GM08714 (cell line): ENCODE data around the gene LSR.

Experiments
- H3K4me3 ChIP-seq: fragments of 200-500 bp; sonication (Bioruptor generic); 2 replicates; pipeline ENCODE4 v1.5.1; 2014; ENCODE audit warnings: mild to moderate bottlenecking, low read length, inconsistent platforms
- ZNF274 ChIP-seq: IDR thresholded peaks from 2 replicates; pipeline ENCODE4 v1.6.1; 2012; ENCODE audit warnings: mild to moderate bottlenecking, low read depth, low read length

LSR gene

GRCh38 chr19:35297515-35297848 is 48.7 kb downstream of the LSR start:
- no peak overlapping the region for H3K4me3 ChIP-seq
- no peak for TF ChIP-seq ZNF274

DNA sequence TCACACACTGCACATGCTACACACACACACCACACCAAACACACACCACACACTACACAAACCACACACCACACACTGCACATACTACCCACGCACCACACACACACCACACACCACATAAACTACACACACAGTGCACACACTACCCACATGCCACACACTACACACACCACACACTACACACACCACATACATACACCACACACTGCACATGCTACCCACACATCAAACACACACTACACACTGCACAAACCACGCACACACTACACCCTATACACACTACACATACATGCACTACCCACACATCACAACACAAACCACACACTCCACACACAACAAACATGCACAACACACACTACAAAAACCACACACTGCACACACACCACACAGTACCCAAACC is 49.1 kb downstream of the LSR start:
- H3K4me3 ChIP-seq: no peak overlapping the region
- no peak for TF ChIP-seq ZNF274

- TF ChIP-seq ZNF274: no peak
These were observed 49.8 kb downstream of the LSR start for GRCh38 chr19:35298561-35298972.

DNA sequence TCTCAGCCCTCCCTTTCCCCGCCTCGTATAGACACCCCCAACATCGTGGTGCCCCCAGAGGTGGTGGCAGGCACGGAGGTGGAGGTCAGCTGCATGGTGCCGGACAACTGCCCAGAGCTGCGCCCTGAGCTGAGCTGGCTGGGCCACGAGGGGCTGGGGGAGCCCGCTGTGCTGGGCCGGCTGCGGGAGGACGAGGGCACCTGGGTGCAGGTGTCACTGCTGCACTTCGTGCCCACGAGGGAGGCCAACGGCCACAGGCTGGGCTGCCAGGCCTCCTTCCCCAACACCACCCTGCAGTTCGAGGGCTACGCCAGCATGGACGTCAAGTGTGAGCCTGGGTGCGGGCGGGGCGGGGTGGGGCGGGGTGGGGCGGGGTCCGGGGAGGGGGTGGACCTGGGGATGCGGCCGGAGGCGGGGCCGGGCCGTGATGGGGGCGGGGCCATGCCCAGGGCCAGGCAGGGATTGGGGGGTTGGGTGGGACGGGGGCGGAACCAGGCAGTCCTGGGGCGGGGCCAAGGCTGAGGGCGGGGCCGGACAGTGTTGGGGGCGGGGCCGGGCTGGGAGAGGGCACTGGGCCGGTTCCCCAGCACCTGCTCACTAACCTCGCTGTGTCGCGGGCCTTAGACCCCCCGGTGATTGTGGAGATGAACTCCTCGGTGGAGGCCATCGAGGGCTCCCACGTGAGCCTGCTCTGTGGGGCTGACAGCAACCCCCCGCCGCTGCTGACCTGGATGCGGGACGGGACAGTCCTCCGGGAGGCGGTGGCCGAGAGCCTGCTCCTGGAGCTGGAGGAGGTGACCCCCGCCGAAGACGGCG is 50.9 kb downstream of the LSR start:
- no peak for TF ChIP-seq ZNF274
- no peak overlapping the region for H3K4me3 ChIP-seq

More at GRCh38 chr19:35298561-35298972, 49.8 kb downstream of the LSR start:
- H3K4me3 ChIP-seq: no peak overlapping the region

GRCh38 chr19:35300339-35300649 is 51.5 kb downstream of the LSR start:
- H3K4me3 ChIP-seq: no peak overlapping the region
- TF ChIP-seq ZNF274: no peak

- H3K4me3 ChIP-seq: no peak overlapping the region
- TF ChIP-seq ZNF274: no peak
These were observed 53.2 kb downstream of the LSR start for GRCh38 chr19:35301961-35302360.

- H3K4me3 ChIP-seq: no peak overlapping the region
- TF ChIP-seq ZNF274: no peak
These were observed 53.6 kb downstream of the LSR start for GRCh38 chr19:35302446-35302845.

DNA sequence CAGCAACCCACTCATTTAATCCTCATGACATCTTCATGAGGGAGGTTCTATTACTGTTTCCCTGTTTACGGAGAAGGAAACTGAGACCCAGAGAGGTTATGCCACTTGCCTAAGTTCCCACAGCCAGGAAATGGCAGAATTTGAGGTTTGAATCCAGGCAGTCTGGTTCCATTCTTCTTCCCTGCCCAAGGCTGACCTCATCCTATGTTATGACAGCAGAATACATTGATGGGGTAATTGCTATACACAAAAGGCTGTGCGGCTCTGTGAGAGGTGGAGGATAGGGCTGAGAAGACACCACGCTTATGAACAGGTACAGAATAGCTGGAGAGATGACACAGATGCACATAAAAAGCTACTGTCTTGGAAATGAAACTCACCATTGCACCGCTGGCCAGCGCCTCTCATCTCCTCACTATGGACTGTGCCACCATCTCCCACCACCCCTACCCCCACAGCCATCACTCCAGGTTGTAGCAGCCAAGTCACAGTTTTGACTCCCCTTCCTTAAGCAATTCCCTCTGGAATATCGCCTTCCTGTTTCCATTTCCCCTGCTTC is 54.6 kb downstream of the LSR start:
- H3K4me3 ChIP-seq: no peak overlapping the region
- TF ChIP-seq ZNF274: no peak

GRCh38 chr19:35304036-35304435 is 55.2 kb downstream of the LSR start:
- no peak overlapping the region for H3K4me3 ChIP-seq
- TF ChIP-seq ZNF274: no peak

DNA sequence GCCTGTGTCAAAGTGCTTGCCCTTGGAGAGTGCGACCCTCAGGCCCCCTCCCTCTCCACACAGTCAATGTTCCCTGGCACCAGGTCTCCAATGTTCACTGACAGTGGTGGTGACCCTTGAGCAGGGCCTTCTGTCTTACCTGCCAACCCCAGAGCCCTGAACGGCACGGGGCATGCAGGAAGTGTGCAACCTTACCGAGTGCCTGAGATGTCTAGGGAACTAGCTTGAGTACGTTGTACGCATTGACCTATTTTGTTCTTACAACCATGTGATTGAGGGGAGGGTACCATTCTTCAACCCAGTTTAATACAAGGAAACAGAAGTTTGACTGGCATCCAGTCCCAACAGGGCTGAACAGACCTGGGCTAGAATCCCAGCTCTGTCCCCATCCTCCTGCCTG is 56.4 kb downstream of the LSR start:
- H3K4me3 ChIP-seq: no peak overlapping the region

DNA sequence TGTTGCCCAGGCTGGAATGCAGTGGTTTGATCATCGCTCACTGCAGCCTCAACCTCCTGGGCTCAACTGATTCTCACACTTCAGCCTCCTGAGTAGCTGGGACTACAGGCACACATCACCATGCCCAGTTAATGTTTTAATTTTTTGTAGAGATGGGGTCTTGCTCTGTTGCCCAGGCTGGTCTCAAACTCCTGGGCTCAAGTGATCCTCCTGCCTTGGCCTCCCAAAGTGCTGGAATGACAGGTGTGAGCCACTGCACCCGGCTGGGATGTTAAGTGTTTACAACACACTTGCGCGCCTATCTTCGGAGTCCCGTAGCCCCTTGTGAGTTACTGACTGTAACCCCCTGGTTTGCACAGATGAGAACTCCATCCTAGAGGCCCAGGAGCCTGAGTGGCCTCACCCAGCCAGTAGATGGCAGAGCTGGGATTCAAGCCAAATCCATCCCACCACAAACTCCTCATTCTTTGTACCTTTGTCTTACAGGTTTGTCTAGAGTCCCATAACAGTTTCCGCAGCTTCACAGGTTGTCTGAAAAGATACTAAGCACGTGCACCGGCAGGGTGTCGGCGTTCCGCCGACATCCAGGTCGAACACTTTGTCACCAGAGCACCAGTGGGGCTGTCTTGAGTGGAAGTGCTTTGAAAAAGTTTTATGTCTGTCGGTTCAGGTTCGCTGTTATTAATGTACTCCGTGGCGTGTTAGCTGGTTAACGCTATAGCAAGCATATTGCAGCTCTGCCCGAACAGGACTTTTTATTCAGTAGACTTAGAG is 57.9 kb downstream of the LSR start:
- no peak for TF ChIP-seq ZNF274

More for the DNA sequence above, 56.4 kb downstream of the LSR start:
- TF ChIP-seq ZNF274: no peak

DNA sequence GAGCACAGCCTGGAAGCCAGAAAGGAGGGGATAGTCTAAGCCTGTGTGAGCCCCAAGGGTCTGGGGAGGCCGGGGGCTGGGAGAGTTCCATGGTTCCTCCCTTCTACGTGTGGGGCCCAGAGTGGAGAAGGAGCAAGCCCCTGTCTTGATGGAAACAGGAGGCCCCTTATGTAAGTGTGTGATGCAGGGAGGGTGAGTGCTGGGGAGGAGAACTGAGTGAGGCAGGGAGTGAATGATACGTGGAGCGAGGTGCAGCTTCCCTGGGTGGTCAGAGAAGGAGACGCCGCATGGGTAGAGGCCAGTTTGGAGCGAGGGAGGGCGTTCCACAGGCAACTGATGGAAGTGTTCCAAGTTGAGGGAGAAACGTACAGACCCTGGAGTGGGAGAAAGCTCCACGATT is 59.1 kb downstream of the LSR start:
- TF ChIP-seq ZNF274: no peak
- no peak overlapping the region for H3K4me3 ChIP-seq

More for the DNA sequence above, 57.9 kb downstream of the LSR start:
- no peak overlapping the region for H3K4me3 ChIP-seq

DNA sequence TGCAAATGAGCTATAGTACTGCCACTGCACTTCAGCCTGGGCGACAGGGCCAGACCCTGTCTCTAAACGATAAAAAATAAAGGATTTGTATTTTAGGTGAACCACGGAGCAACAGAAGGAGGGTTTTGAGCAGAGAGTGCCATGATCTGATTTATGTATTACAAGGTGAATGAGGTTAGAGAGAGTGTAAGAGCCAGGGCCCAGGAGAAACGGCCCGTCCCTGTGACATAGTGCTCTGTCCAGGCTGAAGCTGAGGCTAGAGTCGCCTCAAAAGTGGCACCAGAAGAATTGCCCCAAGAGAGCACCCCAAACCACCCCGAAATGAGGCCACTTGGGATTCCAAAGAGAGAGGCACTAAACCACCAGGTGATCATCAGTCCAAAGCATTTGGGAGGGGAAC is 60.1 kb downstream of the LSR start:
- no peak overlapping the region for H3K4me3 ChIP-seq
- TF ChIP-seq ZNF274: no peak

GRCh38 chr19:35309481-35310279 is 60.9 kb downstream of the LSR start:
- TF ChIP-seq ZNF274: no peak
- no peak overlapping the region for H3K4me3 ChIP-seq

DNA sequence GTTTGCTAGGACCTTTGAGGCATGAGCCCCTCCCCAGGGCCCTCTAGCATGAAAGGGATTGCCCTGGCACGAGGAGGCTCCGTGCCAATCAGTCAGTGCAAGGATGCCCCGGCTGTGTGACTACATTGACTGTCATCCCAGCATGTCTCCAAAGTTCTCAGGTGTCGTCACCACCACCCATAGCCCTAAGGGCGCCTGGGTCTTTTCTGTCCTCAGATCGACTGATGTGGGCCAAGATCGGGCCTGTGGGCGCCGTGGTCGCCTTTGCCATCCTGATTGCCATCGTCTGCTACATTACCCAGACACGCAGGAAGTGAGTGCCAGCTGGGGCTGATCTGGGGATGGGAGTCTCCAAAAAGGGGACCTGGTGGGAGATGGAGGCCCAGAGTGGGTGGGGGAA is 61.5 kb downstream of the LSR start:
- no peak overlapping the region for H3K4me3 ChIP-seq
- no peak for TF ChIP-seq ZNF274
